Right forelimb (tissue), 1 donor: Measurements from ENCODE around the gene MED12L.

ENCODE experiments used
- DNase-seq: peaks from one replicate; pipeline ENCODE4 v3.0.0-alpha.2; 2018

The MED12L gene

GRCh38 chr3:151305060-151305774, 219.8 kb downstream of the MED12L start:
- DNase-seq, result no peak

GRCh38 chr3:151305775-151306151, 220.3 kb downstream of the MED12L start:
- no peak for DNase-seq

- no peak for DNase-seq
Observed at GRCh38 chr3:151306168-151306810, 220.8 kb downstream of the MED12L start.

- no peak for DNase-seq
Observed at GRCh38 chr3:151307131-151307530, 221.7 kb downstream of the MED12L start.

- no peak for DNase-seq
Observed at GRCh38 chr3:151307583-151308488, 222.4 kb downstream of the MED12L start.

GRCh38 chr3:151309566-151309965, 224.1 kb downstream of the MED12L start:
- no peak for DNase-seq

- no peak for DNase-seq
Observed at GRCh38 chr3:151312972-151313371, 227.5 kb downstream of the MED12L start.

GRCh38 chr3:151314137-151314536, 228.7 kb downstream of the MED12L start:
- no peak for DNase-seq

GRCh38 chr3:151314593-151314992, 229.1 kb downstream of the MED12L start:
- no peak for DNase-seq

GRCh38 chr3:151315136-151315535, 229.7 kb downstream of the MED12L start:
- no peak for DNase-seq

GRCh38 chr3:151315846-151316245, 230.4 kb downstream of the MED12L start:
- no peak for DNase-seq

GRCh38 chr3:151316267-151316991, 231.0 kb downstream of the MED12L start, which contains the start of gene GPR87:
GPR87 (minus strand) TSS chr3:151316820; CDS start chr3:151300100, 16,720 bp downstream.
- DNase-seq, result no peak

GRCh38 chr3:151318313-151318712, 232.8 kb downstream of the MED12L start:
- DNase-seq, result no peak

- DNase-seq, result no peak
Observed at GRCh38 chr3:151318991-151319390, 233.5 kb downstream of the MED12L start.

- no peak for DNase-seq
Observed at GRCh38 chr3:151319628-151320027, 234.2 kb downstream of the MED12L start.

GRCh38 chr3:151320131-151320530, 234.7 kb downstream of the MED12L start:
- no peak for DNase-seq

GRCh38 chr3:151321526-151321925, 236.1 kb downstream of the MED12L start:
- no peak for DNase-seq

- no peak for DNase-seq
Observed at GRCh38 chr3:151322511-151322910, 237.0 kb downstream of the MED12L start.

GRCh38 chr3:151327571-151328198, 242.2 kb downstream of the MED12L start:
- no peak for DNase-seq

- DNase-seq, result no peak
Observed at GRCh38 chr3:151328298-151328995, 243.0 kb downstream of the MED12L start.

- no peak for DNase-seq
Observed at GRCh38 chr3:151329363-151329762, 243.9 kb downstream of the MED12L start, which contains the start of gene P2RY13. P2RY13 (minus strand) TSS chr3:151329549; CDS start chr3:151329528, 21 bp downstream.
